Peyer's patch (tissue), 4 donors: Measurements from ENCODE around the gene SMAD1. TPM values are rescaled to one million over a fixed set of nuclear protein-coding genes. Genes with fewer than 3 reads are reported as not detected.

ENCODE experiments used
- DNase-seq, 3 donors: peaks; one replicate each; pipeline ENCODE4 v3.0.0-alpha.2; 2017 to 2019
- H3K27ac ChIP-seq, 4 donors: fragments of 200-600 bp; sonication (generic); one replicate each; pipeline ENCODE4 v1.5.1; 2016 to 2019
- H3K27me3 ChIP-seq, 2 donors: fragments of 200-600 bp; sonication (generic); one replicate each; pipeline ENCODE4 v1.5.1; 2019
- H3K36me3 ChIP-seq, 3 donors: fragments of 200-600 bp; sonication (generic); one replicate each; pipeline ENCODE4 v1.5.1; 2016 to 2019
- H3K4me1 ChIP-seq, 4 donors: fragments of 200-600 bp; sonication (generic); one replicate each; pipeline ENCODE4 v1.5.1; 2016 to 2019
- H3K4me3 ChIP-seq, 4 donors: fragments of 200-600 bp; sonication (generic); 1 replicate in 3 of 4; 2 replicates in 1 of 4; pipeline ENCODE4 v1.5.1; 2016 to 2019; ENCODE audit warnings: mild to moderate bottlenecking in 1 of 4
- H3K9me3 ChIP-seq, 4 donors: fragments of 200-600 bp; sonication (generic); one replicate each; pipeline ENCODE4 v1.5.1; 2016 to 2019; ENCODE audit warnings: mild to moderate bottlenecking in 1 of 4
- POLR2A ChIP-seq, 2 donors: fragments of 450-650 bp; IDR thresholded peaks; one replicate each; pipeline ENCODE4 v1.5.1; 2017; ENCODE audit warnings: antibody characterized with exemption in 2 of 2, mild to moderate bottlenecking in 2 of 2, moderate library complexity in 2 of 2
- total RNA-seq, 4 donors: library from RNA; depleted of rRNA; stranded (reverse); fragments of >200 nt; gene quantifications; one replicate each; pipeline ENCODE4 v1.1.0, GENCODE V29; 2016
- TF ChIP-seq, protein P1 (sequence below), 6 experiments: fragments of 450-650 bp in 4 of 6; fragments of 200-600 bp in 2 of 6; sonication (generic) in 1 of 6; IDR thresholded peaks; one replicate each; pipeline ENCODE4 v1.5.1; 2017 to 2019; ENCODE audit warnings: antibody characterized with exemption in 6 of 6, mild to moderate bottlenecking in 3 of 6, moderate library complexity in 1 of 6

Gene SMAD1
- total RNA-seq, 4 donors from 2014 or later, result 29.7 to 49.0 (median 43.4) TPM

GRCh38 chr4:145487631-145488030 is 6.0 kb downstream of the SMAD1 start:
- Histone ChIP-seq H3K9me3 (no peaks in the 10 kb centered on the region), H3K36me3 (no peaks in the 10 kb centered on the region), H3K27me3 (no peaks in the 10 kb centered on the region), H3K4me3 (no peak overlapping the region), H3K27ac (no peak overlapping the region), H3K4me1 (peaks cover 0 to 52% (median 0%) of the 10 kb centered on the region in 4 donors)
- no peak for DNase-seq
- TF ChIP-seq, protein P1, sequence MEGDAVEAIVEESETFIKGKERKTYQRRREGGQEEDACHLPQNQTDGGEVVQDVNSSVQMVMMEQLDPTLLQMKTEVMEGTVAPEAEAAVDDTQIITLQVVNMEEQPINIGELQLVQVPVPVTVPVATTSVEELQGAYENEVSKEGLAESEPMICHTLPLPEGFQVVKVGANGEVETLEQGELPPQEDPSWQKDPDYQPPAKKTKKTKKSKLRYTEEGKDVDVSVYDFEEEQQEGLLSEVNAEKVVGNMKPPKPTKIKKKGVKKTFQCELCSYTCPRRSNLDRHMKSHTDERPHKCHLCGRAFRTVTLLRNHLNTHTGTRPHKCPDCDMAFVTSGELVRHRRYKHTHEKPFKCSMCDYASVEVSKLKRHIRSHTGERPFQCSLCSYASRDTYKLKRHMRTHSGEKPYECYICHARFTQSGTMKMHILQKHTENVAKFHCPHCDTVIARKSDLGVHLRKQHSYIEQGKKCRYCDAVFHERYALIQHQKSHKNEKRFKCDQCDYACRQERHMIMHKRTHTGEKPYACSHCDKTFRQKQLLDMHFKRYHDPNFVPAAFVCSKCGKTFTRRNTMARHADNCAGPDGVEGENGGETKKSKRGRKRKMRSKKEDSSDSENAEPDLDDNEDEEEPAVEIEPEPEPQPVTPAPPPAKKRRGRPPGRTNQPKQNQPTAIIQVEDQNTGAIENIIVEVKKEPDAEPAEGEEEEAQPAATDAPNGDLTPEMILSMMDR (IDR thresholded peaks at IDR 0.05), result no peak
- TF ChIP-seq POLR2A (IDR thresholded peaks at IDR 0.05), result no peak

- Histone ChIP-seq H3K4me1 (peaks cover 0 to 54% (median 0%) of the 10 kb centered on the region in 4 donors), H3K4me3 (no peak overlapping the region), H3K9me3 (no peaks in the 10 kb centered on the region), H3K27ac (no peak overlapping the region), H3K27me3 (no peaks in the 10 kb centered on the region), H3K36me3 (no peaks in the 10 kb centered on the region)
- no peak for TF ChIP-seq POLR2A (IDR thresholded peaks at IDR 0.05)
- TF ChIP-seq, protein P1 (IDR thresholded peaks at IDR 0.05), result no peak
- no peak for DNase-seq
Measured at GRCh38 chr4:145488310-145488709, 6.7 kb downstream of the SMAD1 start.

- no peaks in the 10 kb centered on the region for H3K27me3 ChIP-seq
- H3K4me3 ChIP-seq, result no peak overlapping the region
- no peaks in the 10 kb centered on the region for H3K36me3 ChIP-seq
- H3K4me1 ChIP-seq, result peaks cover 0 to 54% (median 0%) of the 10 kb centered on the region in 4 donors
- H3K27ac ChIP-seq, result no peak overlapping the region
- TF ChIP-seq, protein P1 (IDR thresholded peaks at IDR 0.05), result no peak
- no peak for TF ChIP-seq POLR2A (IDR thresholded peaks at IDR 0.05)
- no peak for DNase-seq
- H3K9me3 ChIP-seq, result no peaks in the 10 kb centered on the region
Measured at GRCh38 chr4:145489556-145489955, 7.9 kb downstream of the SMAD1 start.

DNA sequence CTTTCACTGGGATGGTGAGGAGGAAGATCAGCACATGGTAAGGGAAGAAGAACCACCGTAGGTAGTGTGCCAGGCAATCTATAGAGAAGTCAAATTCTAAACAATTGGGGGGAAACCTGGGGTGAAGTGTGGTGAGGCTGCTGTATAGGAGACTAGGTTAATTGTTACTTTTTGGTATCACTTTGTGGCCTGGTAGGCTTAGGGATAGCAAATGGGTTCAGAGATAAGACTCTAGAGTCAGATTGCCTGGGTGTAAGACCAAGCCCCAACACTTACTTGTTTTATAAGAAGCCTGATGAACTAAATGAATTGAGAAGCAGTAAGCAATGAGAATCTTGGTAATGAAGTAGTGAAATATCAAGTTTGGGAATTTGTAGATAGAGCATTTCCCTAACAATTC is 8.7 kb downstream of the SMAD1 start:
- Histone ChIP-seq H3K27me3 (no peaks in the 10 kb centered on the region), H3K4me1 (peaks cover 0 to 54% (median 0%) of the 10 kb centered on the region in 4 donors), H3K4me3 (no peak overlapping the region), H3K36me3 (no peaks in the 10 kb centered on the region), H3K27ac (no peak overlapping the region), H3K9me3 (no peaks in the 10 kb centered on the region)
- TF ChIP-seq POLR2A (IDR thresholded peaks at IDR 0.05), result no peak
- no peak for DNase-seq

DNA sequence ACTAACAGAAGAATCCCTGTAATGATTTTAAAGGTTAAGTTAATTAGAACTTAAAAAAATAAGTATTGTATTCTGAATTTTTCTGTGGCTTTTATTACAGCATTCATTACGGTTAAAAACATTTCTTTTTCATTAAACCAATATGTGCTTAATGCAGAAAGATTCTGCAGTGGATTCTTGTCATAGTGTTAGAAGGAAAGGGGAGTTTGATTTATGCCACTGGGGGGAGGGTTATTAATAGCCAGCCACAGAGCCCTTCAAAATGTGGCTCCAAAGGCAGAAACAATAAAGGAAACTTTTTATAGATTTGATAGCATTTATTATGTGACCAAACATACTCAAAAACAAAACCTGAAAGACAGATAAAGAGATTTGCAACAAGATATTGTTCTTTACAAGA is 9.1 kb downstream of the SMAD1 start:
- Histone ChIP-seq H3K36me3 (no peaks in the 10 kb centered on the region), H3K4me1 (peaks cover 0 to 54% (median 0%) of the 10 kb centered on the region in 4 donors), H3K4me3 (no peak overlapping the region), H3K27me3 (no peaks in the 10 kb centered on the region), H3K27ac (no peak overlapping the region), H3K9me3 (no peaks in the 10 kb centered on the region)
- no peak for DNase-seq
- TF ChIP-seq, protein P1 (IDR thresholded peaks at IDR 0.05), result no peak
- TF ChIP-seq POLR2A (IDR thresholded peaks at IDR 0.05), result no peak

DNA sequence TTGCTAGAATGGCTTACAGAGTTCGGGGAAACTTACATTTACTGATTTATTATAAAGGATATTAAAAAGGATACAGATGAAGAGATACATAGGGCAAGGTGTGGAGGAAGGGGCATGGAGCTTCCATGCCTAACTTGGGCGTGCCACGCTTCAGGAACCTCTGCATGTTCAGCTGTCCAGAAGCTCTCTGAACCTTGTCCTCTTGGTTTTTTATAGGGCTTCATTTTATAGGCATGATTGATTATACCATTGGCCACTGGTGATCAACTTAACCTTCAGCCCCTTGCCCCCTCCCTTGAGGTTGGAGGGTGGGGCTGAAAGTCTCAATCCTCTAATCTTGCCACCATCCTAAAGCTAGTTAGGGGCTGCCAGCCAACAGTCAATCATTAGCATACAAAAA is 10.7 kb downstream of the SMAD1 start:
- no peak for TF ChIP-seq POLR2A (IDR thresholded peaks at IDR 0.05)
- TF ChIP-seq, protein P1 (IDR thresholded peaks at IDR 0.05), result no peak
- Histone ChIP-seq H3K4me1 (peaks cover 0 to 44% (median 0%) of the 10 kb centered on the region in 4 donors), H3K27me3 (no peaks in the 10 kb centered on the region), H3K36me3 (no peaks in the 10 kb centered on the region), H3K27ac (peak overlapping the region in 1 of 4 donors; percentile 32), H3K9me3 (no peaks in the 10 kb centered on the region), H3K4me3 (no peak overlapping the region)
- DNase-seq, result peak in 2 of 3 donors; percentile 49 to 53
